HCEC 1CT (cell line): ENCODE results near the gene TRIM29.
"Not testable (repeated sequence)": the region's sequence is repeated elsewhere in the genome, so short reads cannot be mapped to it uniquely, and the experiment has no call there.

Experiments used
- DNase-seq: peaks from one replicate; pipeline ENCODE4 v3.0.0-alpha.2; 2017

TRIM29 gene, protein sequence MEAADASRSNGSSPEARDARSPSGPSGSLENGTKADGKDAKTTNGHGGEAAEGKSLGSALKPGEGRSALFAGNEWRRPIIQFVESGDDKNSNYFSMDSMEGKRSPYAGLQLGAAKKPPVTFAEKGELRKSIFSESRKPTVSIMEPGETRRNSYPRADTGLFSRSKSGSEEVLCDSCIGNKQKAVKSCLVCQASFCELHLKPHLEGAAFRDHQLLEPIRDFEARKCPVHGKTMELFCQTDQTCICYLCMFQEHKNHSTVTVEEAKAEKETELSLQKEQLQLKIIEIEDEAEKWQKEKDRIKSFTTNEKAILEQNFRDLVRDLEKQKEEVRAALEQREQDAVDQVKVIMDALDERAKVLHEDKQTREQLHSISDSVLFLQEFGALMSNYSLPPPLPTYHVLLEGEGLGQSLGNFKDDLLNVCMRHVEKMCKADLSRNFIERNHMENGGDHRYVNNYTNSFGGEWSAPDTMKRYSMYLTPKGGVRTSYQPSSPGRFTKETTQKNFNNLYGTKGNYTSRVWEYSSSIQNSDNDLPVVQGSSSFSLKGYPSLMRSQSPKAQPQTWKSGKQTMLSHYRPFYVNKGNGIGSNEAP

DNA sequence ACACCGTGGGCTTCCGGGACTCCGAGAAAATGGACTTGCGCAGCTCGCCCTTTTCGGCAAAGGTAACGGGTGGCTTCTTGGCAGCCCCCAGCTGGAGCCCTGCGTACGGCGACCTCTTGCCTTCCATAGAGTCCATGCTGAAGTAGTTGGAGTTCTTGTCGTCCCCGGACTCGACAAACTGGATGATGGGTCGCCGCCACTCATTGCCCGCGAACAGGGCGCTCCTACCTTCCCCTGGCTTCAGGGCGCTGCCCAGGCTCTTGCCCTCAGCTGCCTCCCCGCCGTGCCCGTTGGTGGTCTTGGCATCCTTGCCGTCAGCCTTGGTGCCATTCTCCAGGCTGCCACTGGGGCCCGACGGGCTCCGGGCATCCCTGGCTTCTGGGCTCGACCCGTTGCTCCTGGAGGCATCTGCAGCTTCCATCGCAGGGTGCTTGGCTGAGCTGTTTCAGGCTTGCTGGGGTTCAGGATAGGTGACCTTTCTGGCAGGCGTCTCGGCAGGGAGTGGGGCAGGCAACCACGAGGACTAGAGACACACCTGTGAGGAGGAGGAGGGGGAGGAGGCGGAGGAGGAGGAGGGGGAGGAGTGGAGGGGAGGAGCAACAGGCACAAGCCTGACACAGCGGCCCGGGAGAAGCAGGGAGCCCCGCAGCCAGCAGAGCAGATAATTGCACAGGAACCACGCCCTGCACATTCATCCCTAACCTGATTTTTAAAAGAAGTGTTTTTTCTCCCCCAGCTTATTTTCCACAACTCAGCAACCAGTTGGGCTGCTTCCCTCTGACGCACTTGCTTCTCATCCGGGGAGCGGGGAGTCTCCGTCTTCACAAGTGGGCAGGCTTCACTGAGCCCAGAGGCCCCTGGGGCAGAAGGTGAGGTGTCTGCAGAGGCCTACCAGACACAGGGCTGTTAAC lies at the start of gene TRIM29:
Gene TRIM29, minus strand, starts transcription at position 503 of the 911 bp plus-strand sequence. Its CDS starts 82 bp downstream, at position 421.
- no peak for DNase-seq

DNA sequence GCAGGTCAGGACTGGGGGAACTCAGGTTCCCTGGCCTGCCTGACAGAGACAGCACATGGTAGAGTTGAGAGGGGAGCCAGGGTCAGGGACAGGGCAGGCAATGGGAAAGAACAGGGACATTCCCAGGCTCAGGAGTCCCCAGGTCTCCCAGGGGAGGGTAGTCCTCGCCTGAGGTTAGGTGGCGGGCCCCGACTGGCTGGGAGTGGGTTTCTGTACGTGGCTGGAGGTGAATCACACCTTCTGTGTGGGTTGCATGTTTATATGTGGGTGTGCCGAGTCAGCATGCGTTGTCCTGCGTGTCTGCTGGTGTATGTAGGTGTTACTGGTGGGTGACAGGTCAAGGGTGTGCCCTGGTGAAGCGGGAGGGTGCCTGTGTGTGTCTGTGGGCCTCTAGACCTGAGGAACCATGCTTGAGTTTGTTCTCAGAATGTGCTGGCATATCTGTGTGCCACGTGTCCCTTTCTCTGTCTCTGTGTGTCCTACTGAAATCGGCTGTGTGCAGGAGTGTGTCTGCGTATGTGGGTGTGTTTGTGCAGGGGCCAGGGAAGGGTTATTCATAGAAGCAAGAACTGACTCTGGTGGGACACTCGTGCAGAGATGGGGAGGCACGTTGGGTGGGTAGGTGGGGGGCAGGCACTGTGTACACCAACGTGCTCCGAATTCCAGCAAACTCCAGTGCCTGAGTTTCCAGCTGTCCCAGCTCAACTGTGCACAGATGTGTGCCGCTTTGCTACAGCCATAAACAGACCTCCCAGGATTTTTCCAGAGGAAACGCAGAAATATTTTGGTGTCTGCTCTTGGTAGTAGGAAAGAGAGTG lies 49.1 kb upstream of the TRIM29 start:
- no peak for DNase-seq

DNA sequence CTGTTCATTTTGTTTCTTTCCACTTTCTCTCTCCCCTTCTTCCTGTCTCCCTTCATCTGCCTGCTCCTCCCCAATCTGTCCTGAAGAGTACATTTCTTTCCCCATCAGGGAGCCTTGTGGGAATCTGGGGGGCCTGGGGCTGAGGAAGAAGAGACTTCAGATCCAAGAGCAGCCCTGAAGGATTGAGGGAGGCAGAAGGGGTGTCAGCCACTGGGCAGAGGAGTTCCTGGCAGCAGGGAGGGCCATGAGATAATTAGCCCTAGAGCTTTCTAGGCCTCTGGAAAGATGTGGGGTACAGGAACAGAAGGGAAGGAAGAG lies 48.5 kb upstream of the TRIM29 start:
- no peak for DNase-seq

DNA sequence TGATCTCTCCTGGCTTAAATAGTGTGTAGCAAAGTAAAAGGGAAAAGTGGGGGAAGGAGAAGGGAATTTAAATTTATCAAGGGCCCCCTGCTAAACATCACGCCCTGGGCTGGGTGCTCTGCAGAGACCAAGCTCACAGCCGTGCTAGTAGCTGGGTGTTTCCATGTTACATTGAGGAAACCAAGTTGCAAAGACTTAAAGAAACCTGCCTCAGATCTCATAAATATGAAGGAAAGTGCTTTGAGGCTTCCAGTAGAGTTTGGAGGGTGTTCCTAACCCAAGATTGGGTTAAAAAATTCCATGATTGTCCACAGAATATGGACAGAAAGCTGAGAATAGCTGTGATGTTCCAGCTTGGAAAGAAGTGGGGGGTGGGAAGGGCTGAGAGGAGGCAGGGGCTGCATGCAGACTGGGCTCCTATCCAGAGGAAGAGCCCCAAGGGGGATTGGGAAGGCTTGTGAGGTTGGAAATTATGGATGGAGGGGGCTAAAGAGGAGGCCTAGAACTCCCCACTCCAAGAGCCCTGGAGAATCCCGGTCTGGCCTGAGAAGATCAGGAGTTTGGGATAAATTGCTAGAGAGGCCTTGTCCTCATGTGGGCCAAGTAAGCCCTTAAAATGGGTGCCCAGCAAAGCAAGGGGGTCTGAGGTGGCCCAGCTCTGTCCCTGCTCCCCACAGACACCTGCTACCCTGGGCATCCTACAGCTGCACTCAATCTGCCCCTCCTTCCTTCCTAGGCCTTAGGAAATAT lies 48.0 kb upstream of the TRIM29 start:
- no peak for DNase-seq

DNA sequence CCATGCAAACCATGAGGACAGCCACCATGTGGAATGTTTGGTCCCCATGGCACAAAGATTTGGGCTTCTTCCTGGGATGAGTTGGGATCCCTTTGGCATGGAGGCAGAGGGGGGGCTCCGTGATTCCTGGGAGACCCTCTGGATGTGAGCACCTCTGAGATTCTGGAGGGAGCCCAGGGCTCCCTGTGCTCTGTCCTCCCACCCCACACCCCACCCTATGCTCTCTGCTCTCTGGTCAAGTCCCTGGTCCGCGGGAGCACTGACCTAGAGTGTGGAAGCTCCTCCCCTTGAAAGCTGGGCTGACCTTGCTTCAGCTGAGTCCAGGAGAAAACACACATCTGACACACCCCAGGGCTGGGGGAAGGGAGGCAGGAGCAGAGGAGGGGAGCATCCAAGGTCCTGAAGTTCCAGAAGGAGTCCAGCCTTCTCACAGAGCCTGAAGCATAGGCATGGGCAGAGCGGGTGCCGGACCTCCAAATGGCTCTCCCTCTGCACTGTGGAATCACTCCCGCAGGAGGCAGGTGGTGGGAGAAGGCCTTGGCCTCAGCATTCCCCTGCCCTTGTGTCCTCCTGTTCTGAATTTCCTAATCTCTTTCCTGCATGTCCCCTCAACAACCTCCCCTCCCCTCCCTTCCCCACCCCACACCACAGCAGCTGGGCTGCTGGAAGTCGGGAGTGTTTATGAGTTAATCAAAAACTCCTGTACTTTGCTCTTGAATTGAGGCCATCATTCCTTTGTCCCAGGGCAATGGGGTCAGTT lies 47.2 kb upstream of the TRIM29 start:
- peak; percentile 27 for DNase-seq

DNA sequence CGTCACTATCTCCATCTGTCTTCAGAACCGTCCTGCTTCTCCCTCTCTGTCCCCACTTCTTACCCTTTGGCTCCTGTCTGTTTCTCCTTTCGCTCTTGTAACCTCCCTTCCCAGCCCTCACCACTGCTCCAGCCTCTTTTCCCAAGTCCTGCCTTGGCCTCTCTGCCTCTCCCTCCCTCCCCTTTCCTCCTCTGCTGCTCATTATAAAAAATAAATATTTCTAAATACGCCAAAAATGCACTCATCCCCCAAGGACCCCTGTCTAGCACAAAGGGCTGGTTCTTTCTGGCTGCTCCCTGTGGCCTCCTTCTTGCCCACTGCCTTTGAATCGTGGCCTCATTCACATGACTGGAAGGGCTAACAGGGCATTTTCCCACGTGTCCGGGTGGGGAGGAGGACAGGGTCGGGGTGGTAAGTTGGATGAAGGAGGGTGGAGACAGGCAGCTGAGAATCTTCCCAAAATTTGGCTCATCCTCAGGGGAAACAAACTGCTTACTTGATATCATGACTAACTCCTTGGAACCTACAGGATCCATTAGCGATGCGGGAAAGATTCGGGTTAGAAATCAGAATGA lies 46.5 kb upstream of the TRIM29 start:
- no peak for DNase-seq

DNA sequence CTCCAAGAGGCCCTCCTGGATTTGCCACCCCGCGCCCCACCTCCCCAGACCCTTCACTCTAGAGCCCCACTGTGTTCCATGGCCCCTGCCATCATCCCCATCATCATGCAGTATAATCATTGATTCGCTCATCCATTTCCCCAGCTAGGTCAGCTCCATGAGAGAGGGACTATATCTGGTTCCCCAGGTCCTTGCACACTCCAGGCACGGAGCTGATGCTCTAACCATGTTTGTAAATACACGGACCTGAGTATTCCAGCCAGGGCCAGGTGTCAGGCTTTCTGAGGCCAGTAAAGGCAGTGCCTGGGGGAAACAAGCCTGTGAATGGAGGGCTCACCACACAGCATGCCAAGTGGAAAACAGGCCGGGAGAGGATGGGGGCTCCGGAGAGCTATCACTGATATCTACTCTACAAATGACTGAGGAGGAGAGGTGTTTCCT lies 45.8 kb upstream of the TRIM29 start:
- no peak for DNase-seq

DNA sequence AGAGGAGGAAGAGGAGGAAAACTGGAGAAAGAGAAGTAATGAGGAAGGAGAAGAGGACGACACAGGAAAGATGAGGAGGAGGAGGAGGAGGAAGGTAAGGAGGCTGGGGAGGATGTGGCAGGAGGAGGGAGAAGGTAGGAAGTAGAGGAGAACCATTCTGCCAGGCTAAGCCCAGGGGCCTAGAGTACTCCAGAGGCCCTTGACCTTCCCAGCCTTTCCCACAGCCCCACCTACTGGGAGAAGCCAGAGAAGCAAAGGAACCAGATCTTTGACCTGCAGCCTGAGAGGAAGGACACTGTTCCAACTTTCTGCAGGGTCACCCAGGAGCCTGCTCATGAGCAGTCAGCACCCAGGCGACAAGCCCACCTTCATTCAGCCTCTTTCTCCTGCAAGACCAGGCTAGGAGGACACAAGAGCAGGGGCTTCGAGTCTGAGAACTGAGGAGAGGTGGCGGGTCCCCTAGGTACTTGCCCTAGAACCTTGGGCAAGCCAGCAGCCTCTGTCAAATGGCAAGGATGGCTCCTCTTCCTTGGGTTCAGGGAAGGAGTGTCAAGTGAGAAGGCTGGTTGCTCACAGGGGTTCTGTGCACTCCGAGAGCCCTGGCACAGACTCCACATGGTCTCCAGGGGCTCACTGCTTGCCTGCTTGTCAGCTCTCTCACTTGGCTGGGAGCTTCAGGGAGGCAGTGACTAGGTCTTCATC lies 45.0 kb upstream of the TRIM29 start:
- peak; percentile 23 for DNase-seq

DNA sequence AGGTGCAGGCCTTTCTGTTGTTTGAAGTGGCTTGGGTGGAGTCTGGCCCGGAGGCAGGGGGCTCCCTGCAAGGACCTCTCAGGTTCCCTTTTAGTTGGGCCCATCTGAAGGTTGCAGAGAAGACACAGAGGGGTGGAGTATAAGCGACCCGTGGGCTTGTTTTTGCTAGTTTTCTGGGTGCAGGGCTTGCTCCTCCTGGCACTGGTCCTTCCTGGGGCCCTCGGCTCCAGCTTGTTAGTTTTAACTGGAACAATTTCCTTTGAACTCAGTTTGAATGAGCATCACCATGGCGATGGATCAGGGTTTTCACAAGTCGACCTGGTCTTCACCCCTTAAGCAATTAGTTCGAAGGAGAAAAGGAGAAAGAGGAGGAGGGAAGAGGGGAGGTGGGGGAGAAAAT lies 44.5 kb upstream of the TRIM29 start:
- no peak for DNase-seq

DNA sequence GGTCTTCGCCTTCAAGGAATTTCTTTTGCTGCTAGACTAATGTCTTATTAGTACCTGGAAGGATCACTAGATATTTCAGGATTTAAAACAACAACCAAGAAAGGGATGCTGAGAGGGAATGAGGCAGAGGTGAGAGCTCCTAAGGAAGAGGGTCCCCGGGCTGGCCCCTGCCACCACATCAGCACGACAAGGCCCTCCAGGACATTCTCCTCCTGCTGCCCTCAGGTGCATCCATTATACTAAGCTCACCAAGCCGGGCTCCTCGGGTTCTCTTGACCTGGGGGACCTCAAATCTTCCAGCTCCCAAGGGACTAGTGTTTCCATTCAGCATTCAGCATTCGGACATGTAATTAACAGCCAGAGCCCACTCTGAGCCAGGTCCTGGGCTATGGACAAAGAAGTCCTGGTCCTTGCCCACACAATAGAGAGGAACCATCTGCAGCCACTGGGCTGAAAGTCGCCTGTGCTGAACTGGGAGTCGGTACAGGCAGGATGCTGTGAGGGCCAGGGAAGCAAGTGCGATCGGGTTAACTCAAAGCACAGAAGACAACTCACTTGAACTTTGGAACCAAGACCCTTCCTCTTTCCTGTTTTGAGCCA lies 43.6 kb upstream of the TRIM29 start:
- DNase-seq, result no peak

DNA sequence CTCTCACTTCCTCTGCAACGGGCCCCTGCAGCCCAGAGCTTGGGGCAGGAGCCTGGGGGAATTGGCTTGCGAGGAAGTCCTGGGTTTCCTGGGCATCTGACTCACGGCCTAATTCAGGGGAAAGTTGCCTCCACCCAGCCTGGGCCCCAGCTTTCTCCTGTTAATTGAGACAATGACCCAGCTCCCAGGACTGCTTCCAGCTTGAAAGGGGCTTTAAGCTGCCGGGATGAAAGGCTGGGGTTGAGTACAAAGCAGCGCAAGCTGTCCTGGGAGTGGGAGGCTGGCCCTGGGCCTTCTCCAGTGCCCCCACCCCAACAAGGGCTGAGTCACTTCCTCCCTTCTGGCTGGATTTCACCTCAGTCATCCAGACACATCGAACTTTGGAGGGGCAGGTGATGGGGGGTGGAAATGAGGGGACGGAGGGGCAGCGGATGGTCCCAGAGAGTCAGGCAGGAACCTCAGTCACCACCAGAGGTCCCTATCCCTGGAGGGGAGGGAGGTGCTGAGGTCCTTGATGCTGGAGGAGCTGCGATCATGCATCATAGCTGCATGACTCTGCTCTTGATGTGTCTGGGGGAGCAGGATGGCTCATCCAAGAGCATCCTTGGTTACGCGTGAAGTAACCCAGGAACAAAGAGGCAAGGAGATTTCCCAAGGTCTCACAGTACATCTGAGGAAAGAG lies 42.8 kb upstream of the TRIM29 start:
- peak; percentile 52 for DNase-seq

DNA sequence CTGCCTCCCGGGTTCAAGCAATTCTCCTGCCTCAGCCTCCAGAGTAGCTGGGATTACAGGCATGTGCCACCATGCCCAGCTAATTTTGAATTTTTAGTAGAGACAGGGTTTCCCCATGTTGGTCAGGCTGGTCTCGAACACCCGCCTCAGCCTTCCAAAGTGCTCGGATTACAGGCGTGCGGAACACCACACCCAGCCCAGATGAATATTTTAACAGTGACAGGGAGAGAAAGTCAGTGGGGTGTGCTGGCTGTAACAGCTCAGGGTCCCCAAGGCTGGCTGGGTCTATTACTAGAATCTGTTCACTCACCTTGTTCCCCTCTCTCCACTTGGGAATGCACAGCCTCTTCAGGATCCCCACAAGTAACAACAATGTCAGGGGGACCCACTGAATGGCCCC lies 42.1 kb upstream of the TRIM29 start:
- DNase-seq, result not testable (repeated sequence)

DNA sequence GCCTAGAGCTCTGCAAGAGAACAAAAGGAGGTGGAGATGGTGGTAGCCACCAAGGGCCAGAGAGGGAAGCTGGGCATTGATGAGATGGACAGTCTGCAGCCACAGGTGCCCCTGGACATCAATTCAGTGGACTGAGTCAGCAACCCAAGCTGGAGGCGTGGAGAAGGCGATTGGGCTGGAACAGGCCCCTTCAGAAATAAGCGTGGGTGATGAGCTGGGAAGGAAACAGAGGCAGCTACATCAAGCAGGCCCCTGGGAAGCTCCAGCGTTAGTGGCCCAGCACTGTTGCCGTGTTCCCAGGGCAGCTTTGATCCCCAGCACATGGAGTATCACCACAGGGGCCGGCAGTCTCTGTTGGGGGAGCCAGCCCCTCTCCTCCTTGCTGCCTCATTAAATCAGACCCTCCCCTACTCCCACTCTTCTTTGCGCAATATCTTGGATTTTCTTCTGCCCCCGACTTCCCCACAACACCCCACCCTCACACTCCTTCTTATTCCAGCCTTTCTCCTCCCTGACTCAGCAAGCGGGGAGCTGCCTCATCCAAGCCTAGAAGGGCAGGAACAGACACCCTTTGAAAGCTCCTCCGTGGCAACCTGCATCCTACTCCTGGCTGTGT lies 41.3 kb upstream of the TRIM29 start:
- DNase-seq, result no peak

DNA sequence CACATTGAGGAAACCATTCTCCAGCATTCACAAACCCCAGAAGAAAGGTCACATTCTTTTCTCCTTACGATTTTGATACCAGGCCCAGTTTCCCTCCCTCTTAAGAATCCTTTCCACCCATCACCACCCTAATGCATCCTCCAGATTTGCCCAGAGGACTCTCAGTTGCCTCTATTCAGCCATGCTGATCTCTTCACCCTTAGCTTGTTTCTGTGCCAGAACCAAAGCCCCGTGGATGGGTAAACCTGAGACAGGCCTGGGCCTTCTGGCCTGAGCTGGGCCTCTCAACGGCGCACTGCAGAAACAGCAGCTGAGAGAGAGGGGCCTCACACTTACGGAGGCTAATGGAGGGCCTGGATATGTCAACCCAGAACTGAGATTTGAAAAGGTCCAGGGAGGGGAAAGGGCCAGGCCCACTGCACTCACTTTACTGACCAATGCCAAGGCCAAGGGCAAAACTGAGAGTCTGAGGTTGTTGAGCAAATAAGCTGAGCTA lies 40.7 kb upstream of the TRIM29 start:
- no peak for DNase-seq

DNA sequence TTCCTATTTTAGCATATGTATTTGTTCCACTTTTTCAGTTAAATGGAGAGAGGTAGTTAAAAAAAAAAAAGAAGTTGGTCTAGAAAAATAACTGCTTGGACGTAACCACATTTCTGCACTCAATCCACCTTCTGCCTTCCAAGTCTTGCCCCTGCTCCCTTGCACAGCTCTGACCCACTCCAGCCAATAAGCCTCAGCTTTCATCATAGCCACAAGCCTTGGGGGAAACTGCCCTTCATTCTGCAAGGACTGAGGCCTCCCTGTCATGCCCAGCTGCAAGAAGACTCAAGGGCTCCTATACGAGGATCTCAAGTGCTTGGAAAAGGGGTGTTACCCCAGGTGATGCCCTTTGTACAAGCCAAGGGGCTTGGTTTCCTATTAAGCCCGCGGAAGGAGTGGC lies 37.0 kb upstream of the TRIM29 start:
- no peak for DNase-seq

DNA sequence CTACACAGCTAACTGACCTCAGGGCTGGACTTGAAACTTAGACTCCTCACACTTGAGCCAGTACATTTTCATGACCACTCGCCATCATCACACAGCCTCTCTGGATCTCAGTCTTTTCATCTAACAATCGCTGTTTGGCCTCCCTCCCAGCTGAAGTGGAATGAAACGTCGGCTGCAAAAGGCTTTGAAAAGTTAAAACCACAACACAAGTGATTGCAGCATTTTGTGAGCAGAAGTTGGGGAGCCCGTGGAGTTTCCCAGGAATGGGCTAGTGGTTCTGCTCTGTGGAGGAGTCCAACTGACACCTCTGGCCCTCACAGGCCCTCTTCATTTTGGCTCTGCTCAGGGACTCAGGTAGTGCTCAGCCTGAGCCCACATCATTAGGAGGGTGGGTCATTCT lies 35.9 kb upstream of the TRIM29 start:
- no peak for DNase-seq

DNA sequence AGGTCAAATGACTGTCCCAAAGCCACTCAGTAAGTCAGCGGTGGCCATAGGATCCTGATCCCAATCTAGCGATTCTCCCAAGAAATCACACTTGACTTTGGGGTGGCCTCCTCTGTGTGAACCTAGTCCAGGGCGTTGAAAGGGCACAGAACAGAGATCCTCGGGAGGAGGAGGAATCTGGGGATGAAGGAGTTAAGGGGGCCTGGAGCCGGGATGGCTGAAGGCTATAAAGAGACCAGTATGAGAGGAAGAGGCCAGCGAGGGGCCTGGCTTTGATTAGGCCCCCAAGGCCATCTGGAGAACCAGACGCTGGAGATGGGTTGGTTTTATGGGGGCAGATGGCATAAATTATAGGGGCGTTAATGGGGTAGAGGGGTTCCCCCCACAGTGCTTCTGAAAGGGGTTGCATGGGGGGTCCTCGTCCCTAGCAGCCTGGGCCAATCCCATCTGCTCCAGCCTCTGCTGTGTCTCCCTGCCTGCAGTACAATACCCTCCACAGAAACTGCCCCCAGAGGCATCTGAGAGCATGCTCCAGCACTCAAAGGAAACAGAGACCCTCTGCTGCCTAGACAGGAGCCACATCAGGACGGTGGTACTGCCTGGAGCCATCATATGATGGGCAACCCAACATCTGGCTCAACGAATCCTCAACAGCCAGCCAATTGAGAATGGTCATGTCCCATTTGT lies 35.2 kb upstream of the TRIM29 start:
- DNase-seq, result no peak
